ENCODE results near the gene MYO1D. TPM values are rescaled to one million over a fixed set of nuclear protein-coding genes. Genes with fewer than 3 reads are reported as not detected.

Gene MYO1D
- total RNA-seq, 1 donor from 2014 or later: 18.0 TPM

- H3K79me2 ChIP-seq (ENCODE audit: insufficient read depth, low read length): peaks cover 60% of the 10 kb centered on the region
- no peak for TF ChIP-seq EZH2 (IDR thresholded peaks at IDR 0.05; ENCODE audit: insufficient read depth, low read length)
- TF ChIP-seq CTCF (IDR thresholded peaks at IDR 0.05; ENCODE audit: insufficient read depth, low read depth, low read length): no peak
- H4K20me1 ChIP-seq (ENCODE audit: insufficient read depth, low read length): peaks cover 80% of the 10 kb centered on the region
- H3K9me3 ChIP-seq (ENCODE audit: insufficient read depth, low read depth, low read length): no peaks in the 10 kb centered on the region
- Mint-ChIP-seq H3K27ac (ENCODE audit: unreplicated experiment) (no peak overlapping the region), H3K4me3 (ENCODE audit: unreplicated experiment) (no peak overlapping the region), H3K36me3 (ENCODE audit: low read depth, unreplicated experiment) (peaks cover 15% of the 10 kb centered on the region), H3K9me3 (ENCODE audit: unreplicated experiment) (no peaks in the 10 kb centered on the region), H3K4me1 (ENCODE audit: low read depth, unreplicated experiment) (peaks cover 2% of the 10 kb centered on the region), H3K27me3 (ENCODE audit: low read depth, unreplicated experiment) (no peaks in the 10 kb centered on the region)
- no peak overlapping the region for H2AFZ ChIP-seq (ENCODE audit: low read depth, low read length)
- no peak overlapping the region for H3K4me2 ChIP-seq (ENCODE audit: low read length)
- no peak for DNase-seq (ENCODE audit: low read depth)
- H3K36me3 ChIP-seq (ENCODE audit: insufficient read depth, low read length): peaks cover 45% of the 10 kb centered on the region
- no peak for FAIRE-seq
- no peak overlapping the region for H3K9ac ChIP-seq (ENCODE audit: low read length)
- H3K27ac ChIP-seq (ENCODE audit: low read depth, low read length): no peak overlapping the region
- H3K4me3 ChIP-seq (ENCODE audit: insufficient read depth, low read depth, low read length): no peak overlapping the region
- no peaks in the 10 kb centered on the region for H3K4me1 ChIP-seq (ENCODE audit: insufficient read depth, low read length)
- no peaks in the 10 kb centered on the region for H3K27me3 ChIP-seq (ENCODE audit: insufficient read depth, low read length)
Measured at GRCh38 chr17:32464374-32464773, 412.6 kb downstream of the MYO1D start.

- no peak overlapping the region for H3K27ac Mint-ChIP-seq (ENCODE audit: unreplicated experiment)
- H3K27me3 Mint-ChIP-seq (ENCODE audit: low read depth, unreplicated experiment): no peaks in the 10 kb centered on the region
- Histone ChIP-seq H2AFZ (ENCODE audit: low read depth, low read length) (no peak overlapping the region), H3K4me2 (ENCODE audit: low read length) (no peak overlapping the region), H3K79me2 (ENCODE audit: insufficient read depth, low read length) (peaks cover 62% of the 10 kb centered on the region), H3K27me3 (ENCODE audit: insufficient read depth, low read length) (no peaks in the 10 kb centered on the region), H4K20me1 (ENCODE audit: insufficient read depth, low read length) (peaks cover 77% of the 10 kb centered on the region), H3K4me3 (ENCODE audit: insufficient read depth, low read depth, low read length) (no peak overlapping the region), H3K9ac (ENCODE audit: low read length) (no peak overlapping the region), H3K4me1 (ENCODE audit: insufficient read depth, low read length) (no peaks in the 10 kb centered on the region), H3K9me3 (ENCODE audit: insufficient read depth, low read depth, low read length) (no peaks in the 10 kb centered on the region), H3K27ac (ENCODE audit: low read depth, low read length) (no peak overlapping the region), H3K36me3 (ENCODE audit: insufficient read depth, low read length) (peaks cover 41% of the 10 kb centered on the region)
- FAIRE-seq (no peak), DNase-seq (ENCODE audit: low read depth) (no peak)
- TF ChIP-seq EZH2 (IDR thresholded peaks at IDR 0.05; ENCODE audit: insufficient read depth, low read length): no peak
- TF ChIP-seq CTCF (IDR thresholded peaks at IDR 0.05; ENCODE audit: insufficient read depth, low read depth, low read length): no peak
- peaks cover 18% of the 10 kb centered on the region for H3K36me3 Mint-ChIP-seq (ENCODE audit: low read depth, unreplicated experiment)
- peaks cover 6% of the 10 kb centered on the region for H3K4me1 Mint-ChIP-seq (ENCODE audit: low read depth, unreplicated experiment)
- no peak overlapping the region for H3K4me3 Mint-ChIP-seq (ENCODE audit: unreplicated experiment)
- H3K9me3 Mint-ChIP-seq (ENCODE audit: unreplicated experiment): no peaks in the 10 kb centered on the region
Measured at GRCh38 chr17:32463304-32463703, 413.6 kb downstream of the MYO1D start.

- peaks cover 63% of the 10 kb centered on the region for H3K79me2 ChIP-seq (ENCODE audit: insufficient read depth, low read length)
- no peaks in the 10 kb centered on the region for H3K9me3 ChIP-seq (ENCODE audit: insufficient read depth, low read depth, low read length)
- H3K4me2 ChIP-seq (ENCODE audit: low read length): no peak overlapping the region
- FAIRE-seq (no peak), DNase-seq (ENCODE audit: low read depth) (peak; percentile 36)
- no peak overlapping the region for H2AFZ ChIP-seq (ENCODE audit: low read depth, low read length)
- no peaks in the 10 kb centered on the region for H3K27me3 Mint-ChIP-seq (ENCODE audit: low read depth, unreplicated experiment)
- H3K9ac ChIP-seq (ENCODE audit: low read length): no peak overlapping the region
- H3K27ac ChIP-seq (ENCODE audit: low read depth, low read length): no peak overlapping the region
- H3K27ac Mint-ChIP-seq (ENCODE audit: unreplicated experiment): no peak overlapping the region
- H3K4me1 Mint-ChIP-seq (ENCODE audit: low read depth, unreplicated experiment): peaks cover 9% of the 10 kb centered on the region
- H3K9me3 Mint-ChIP-seq (ENCODE audit: unreplicated experiment): no peaks in the 10 kb centered on the region
- H3K36me3 ChIP-seq (ENCODE audit: insufficient read depth, low read length): peaks cover 36% of the 10 kb centered on the region
- H3K4me3 ChIP-seq (ENCODE audit: insufficient read depth, low read depth, low read length): no peak overlapping the region
- TF ChIP-seq CTCF (IDR thresholded peaks at IDR 0.05; ENCODE audit: insufficient read depth, low read depth, low read length): peak; percentile 76
- TF ChIP-seq EZH2 (IDR thresholded peaks at IDR 0.05; ENCODE audit: insufficient read depth, low read length): no peak
- H3K4me1 ChIP-seq (ENCODE audit: insufficient read depth, low read length): no peaks in the 10 kb centered on the region
- peaks cover 80% of the 10 kb centered on the region for H4K20me1 ChIP-seq (ENCODE audit: insufficient read depth, low read length)
- no peak overlapping the region for H3K4me3 Mint-ChIP-seq (ENCODE audit: unreplicated experiment)
- H3K36me3 Mint-ChIP-seq (ENCODE audit: low read depth, unreplicated experiment): peaks cover 11% of the 10 kb centered on the region
- H3K27me3 ChIP-seq (ENCODE audit: insufficient read depth, low read length): no peaks in the 10 kb centered on the region
Measured at GRCh38 chr17:32461853-32462617, 414.9 kb downstream of the MYO1D start.
